ENCODE data around the gene TMEM108.

- TF ChIP-seq, protein P1, sequence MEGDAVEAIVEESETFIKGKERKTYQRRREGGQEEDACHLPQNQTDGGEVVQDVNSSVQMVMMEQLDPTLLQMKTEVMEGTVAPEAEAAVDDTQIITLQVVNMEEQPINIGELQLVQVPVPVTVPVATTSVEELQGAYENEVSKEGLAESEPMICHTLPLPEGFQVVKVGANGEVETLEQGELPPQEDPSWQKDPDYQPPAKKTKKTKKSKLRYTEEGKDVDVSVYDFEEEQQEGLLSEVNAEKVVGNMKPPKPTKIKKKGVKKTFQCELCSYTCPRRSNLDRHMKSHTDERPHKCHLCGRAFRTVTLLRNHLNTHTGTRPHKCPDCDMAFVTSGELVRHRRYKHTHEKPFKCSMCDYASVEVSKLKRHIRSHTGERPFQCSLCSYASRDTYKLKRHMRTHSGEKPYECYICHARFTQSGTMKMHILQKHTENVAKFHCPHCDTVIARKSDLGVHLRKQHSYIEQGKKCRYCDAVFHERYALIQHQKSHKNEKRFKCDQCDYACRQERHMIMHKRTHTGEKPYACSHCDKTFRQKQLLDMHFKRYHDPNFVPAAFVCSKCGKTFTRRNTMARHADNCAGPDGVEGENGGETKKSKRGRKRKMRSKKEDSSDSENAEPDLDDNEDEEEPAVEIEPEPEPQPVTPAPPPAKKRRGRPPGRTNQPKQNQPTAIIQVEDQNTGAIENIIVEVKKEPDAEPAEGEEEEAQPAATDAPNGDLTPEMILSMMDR (conservative IDR thresholded peaks at IDR 0.05; ENCODE audit: low read depth in 2 of 2) = no peak
- no peak for TF ChIP-seq CREB1 (CRISPR knock-in tag; IDR thresholded peaks at IDR 0.05; ENCODE audit: low read depth)
- TF ChIP-seq, protein P2, sequence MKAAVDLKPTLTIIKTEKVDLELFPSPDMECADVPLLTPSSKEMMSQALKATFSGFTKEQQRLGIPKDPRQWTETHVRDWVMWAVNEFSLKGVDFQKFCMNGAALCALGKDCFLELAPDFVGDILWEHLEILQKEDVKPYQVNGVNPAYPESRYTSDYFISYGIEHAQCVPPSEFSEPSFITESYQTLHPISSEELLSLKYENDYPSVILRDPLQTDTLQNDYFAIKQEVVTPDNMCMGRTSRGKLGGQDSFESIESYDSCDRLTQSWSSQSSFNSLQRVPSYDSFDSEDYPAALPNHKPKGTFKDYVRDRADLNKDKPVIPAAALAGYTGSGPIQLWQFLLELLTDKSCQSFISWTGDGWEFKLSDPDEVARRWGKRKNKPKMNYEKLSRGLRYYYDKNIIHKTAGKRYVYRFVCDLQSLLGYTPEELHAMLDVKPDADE (IDR thresholded peaks at IDR 0.05) = no peak
- no peak for TF ChIP-seq ZNF114 (CRISPR knock-in tag; IDR thresholded peaks at IDR 0.05)
- no peak for TF ChIP-seq EZH2 (IDR thresholded peaks at IDR 0.05; ENCODE audit: low read depth, unreplicated experiment)
- TF ChIP-seq ZNF331 (CRISPR knock-in tag; IDR thresholded peaks at IDR 0.05; ENCODE audit: low read depth) = no peak
- TF ChIP-seq POLR2AphosphoS5 (IDR thresholded peaks at IDR 0.05; ENCODE audit: low read depth) = no peak
These were observed 83.3 kb downstream of the TMEM108 start for GRCh38 chr3:133121450-133121849.
